DOHH2 (cell line): ENCODE data around the gene TBC1D22A.

Experiments
- CTCF ChIP-seq: fragments of 200-600 bp; sonication (generic); IDR thresholded peaks from one replicate; pipeline ENCODE4 v1.5.1; 2014; ENCODE audit warnings: antibody characterized with exemption, mild to moderate bottlenecking, low read depth, low read length; ENCODE audit not compliant: poor library complexity, severe bottlenecking
- EZH2phosphoT487 ChIP-seq: fragments of 200-600 bp; sonication (generic); IDR thresholded peaks from 2 replicates; pipeline ENCODE4 v1.6.1; 2017; ENCODE audit warnings: borderline replicate concordance, mild to moderate bottlenecking, antibody characterized with exemption, low read length, moderate library complexity, mixed read lengths

GRCh38 chr22:47161631-47162030 is 399.2 kb downstream of the TBC1D22A start:
- TF ChIP-seq CTCF (no peak), EZH2phosphoT487 (no peak)
